B cell (primary cell): ENCODE measurements around the gene NUP93.

Experiments
- CTCF ChIP-seq: fragments of 200-600 bp; IDR thresholded peaks from one replicate; pipeline ENCODE4 v1.8.0; 2022; ENCODE audit warnings: antibody characterized with exemption, mild to moderate bottlenecking
- EZH2 ChIP-seq: IDR thresholded peaks from 2 replicates; pipeline ENCODE4 v1.6.1; 2012; ENCODE audit warnings: borderline replicate concordance, low read depth, mild to moderate bottlenecking, moderate library complexity, low read length; ENCODE audit not compliant: insufficient read depth, poor library complexity, severe bottlenecking

- no peak for TF ChIP-seq CTCF
- no peak for TF ChIP-seq EZH2
Measured at GRCh38 chr16:56729735-56730662, at the start of gene NUP93.
